HFFc6 (cell line): ENCODE data around the gene CLPTM1L. TPM values are rescaled to one million over a fixed set of nuclear protein-coding genes. Genes with fewer than 3 reads are reported as not detected.

Experiments used
- DNase-seq: peaks from one replicate; pipeline ENCODE4 v3.0.0-alpha.2; 2018
- H3K27ac Mint-ChIP-seq: 2 replicates; pipeline ENCODE4 v1.8.0; 2020; ENCODE audit warnings: mild to moderate bottlenecking, mixed read lengths
- H3K27me3 Mint-ChIP-seq: 2 replicates; pipeline ENCODE4 v1.8.0; 2021; ENCODE audit warnings: mild to moderate bottlenecking, moderate library complexity, mixed read lengths; ENCODE audit not compliant: insufficient read depth
- H3K36me3 Mint-ChIP-seq: 2 replicates; pipeline ENCODE4 v1.8.0; 2021; ENCODE audit warnings: low read depth, mixed read lengths
- H3K4me1 Mint-ChIP-seq: 2 replicates; pipeline ENCODE4 v1.8.0; 2020; ENCODE audit warnings: low read depth, mixed read lengths
- H3K4me3 Mint-ChIP-seq: 2 replicates; pipeline ENCODE4 v1.8.0; 2020; ENCODE audit warnings: mild to moderate bottlenecking, moderate library complexity, mixed read lengths
- H3K9me3 Mint-ChIP-seq: 2 replicates; pipeline ENCODE4 v1.8.0; 2020; ENCODE audit warnings: mild to moderate bottlenecking, mixed read lengths
- total RNA-seq, 6 experiments: library from RNA; stranded (reverse); fragmentation: NEBNext Ultra II Directional; extraction: Animal tissue kit (Norgen Biotek cat#: 25700); gene quantifications; 2 replicates in 1 of 6; 3 replicates in 5 of 6; pipeline ENCODE4 v1.2.3, GENCODE V29; 2021
- TF ChIP-seq, protein P1 (sequence below): fragments of 200-600 bp; sonication (generic); IDR thresholded peaks from 2 replicates; pipeline ENCODE4 v1.5.0; 2021; ENCODE audit warnings: antibody characterized with exemption, mild to moderate bottlenecking

CLPTM1L gene
- total RNA-seq, 6 experiments from 2014 or later: 119 to 164 (median 143) TPM

DNA sequence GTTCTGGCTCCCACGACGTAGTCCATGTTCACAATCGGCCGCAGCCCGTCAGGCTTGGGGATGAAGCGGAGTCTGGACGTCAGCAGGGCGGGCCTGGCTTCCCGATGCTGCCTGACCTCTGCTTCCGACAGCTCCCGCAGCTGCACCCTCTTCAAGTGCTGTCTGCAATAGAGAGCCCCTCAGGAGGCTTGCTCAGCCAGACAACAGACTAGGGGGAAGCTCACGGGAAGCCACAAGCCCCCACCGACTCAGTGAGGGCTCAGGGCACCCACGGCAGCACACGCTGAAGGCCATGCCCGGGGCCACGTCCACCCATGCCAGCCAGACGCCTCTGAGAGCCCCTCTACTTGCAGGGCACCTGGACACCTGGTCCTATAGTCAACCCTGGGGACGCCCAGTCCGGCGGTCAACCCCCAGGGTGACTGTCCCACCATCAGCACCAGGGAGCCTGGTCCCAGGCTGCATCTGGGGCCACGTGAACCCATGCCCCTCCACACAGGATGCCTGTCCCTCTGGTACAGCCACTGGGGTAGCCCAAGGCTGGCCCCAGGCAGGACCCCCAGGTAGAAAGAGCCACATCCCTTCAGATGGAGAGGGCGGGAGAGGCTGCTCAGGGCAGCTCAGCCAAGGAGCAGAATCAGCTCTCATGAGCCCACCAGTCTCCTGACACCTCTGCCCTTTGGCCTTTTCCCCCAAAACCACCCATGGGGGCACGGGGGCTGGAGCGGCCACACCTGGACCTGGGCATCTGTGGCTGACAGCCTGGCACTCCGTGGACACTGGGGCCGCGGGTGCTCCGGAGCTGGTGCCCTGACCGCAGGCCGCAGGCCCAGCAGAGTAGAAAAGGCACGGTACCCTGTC lies 64.5 kb downstream of the CLPTM1L start:
- H3K36me3 Mint-ChIP-seq: 0 out of 2 replicates have a peak, but pooled peaks cover 6% of the 10 kb centered on the region
- DNase-seq: peak; percentile 63
- TF ChIP-seq, protein P1, sequence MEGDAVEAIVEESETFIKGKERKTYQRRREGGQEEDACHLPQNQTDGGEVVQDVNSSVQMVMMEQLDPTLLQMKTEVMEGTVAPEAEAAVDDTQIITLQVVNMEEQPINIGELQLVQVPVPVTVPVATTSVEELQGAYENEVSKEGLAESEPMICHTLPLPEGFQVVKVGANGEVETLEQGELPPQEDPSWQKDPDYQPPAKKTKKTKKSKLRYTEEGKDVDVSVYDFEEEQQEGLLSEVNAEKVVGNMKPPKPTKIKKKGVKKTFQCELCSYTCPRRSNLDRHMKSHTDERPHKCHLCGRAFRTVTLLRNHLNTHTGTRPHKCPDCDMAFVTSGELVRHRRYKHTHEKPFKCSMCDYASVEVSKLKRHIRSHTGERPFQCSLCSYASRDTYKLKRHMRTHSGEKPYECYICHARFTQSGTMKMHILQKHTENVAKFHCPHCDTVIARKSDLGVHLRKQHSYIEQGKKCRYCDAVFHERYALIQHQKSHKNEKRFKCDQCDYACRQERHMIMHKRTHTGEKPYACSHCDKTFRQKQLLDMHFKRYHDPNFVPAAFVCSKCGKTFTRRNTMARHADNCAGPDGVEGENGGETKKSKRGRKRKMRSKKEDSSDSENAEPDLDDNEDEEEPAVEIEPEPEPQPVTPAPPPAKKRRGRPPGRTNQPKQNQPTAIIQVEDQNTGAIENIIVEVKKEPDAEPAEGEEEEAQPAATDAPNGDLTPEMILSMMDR: no peak
- peak overlapping the region; percentile 84 for H3K27ac Mint-ChIP-seq
- peaks cover 15% of the 10 kb centered on the region for H3K27me3 Mint-ChIP-seq
- peak overlapping the region; percentile 85 for H3K4me3 Mint-ChIP-seq
- H3K4me1 Mint-ChIP-seq: no peaks in the 10 kb centered on the region
- H3K9me3 Mint-ChIP-seq: peaks cover 33% of the 10 kb centered on the region

DNA sequence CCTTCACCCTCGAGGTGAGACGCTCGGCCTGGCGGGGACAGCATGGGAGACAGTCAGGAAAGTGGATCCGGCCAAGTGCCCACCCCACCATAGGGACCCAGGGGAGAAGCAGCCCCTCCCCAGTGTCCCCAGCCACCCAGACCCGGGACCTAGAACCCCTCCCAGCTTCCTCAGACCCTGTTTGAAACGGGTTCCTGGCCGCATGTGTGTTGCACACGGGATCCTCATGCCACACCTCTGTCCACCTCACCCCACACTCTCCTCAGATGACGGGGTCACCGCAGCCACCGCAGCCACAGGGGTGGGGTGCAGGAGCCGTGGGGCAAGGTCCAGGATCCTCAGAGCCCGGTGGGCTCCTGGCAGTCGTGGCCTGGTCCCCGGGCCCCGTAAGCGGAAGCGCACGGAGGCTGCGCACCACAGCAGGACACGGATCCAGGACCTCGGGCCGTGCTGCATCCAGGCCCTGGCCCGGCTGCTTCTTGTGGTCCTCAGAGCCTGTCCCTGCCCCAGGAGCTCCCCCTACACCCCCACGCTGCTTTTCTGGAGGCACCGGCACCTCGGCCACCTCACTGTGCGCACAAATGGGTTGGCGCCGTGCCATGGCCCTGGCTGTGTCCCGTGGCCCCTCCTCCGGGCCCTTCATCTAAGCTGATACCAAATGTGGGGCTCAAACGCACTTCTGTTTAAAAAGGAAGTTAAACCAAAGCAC lies 65.3 kb downstream of the CLPTM1L start:
- Mint-ChIP-seq H3K9me3 (peaks cover 36% of the 10 kb centered on the region), H3K27ac (peak overlapping the region; percentile 84), H3K4me1 (no peaks in the 10 kb centered on the region), H3K4me3 (peak overlapping the region; percentile 85; the same call in 1 of the 2 replicates), H3K27me3 (peaks cover 15% of the 10 kb centered on the region), H3K36me3 (0 out of 2 replicates have a peak, but pooled peaks cover 6% of the 10 kb centered on the region)
- TF ChIP-seq, protein P1: no peak
- no peak for DNase-seq

DNA sequence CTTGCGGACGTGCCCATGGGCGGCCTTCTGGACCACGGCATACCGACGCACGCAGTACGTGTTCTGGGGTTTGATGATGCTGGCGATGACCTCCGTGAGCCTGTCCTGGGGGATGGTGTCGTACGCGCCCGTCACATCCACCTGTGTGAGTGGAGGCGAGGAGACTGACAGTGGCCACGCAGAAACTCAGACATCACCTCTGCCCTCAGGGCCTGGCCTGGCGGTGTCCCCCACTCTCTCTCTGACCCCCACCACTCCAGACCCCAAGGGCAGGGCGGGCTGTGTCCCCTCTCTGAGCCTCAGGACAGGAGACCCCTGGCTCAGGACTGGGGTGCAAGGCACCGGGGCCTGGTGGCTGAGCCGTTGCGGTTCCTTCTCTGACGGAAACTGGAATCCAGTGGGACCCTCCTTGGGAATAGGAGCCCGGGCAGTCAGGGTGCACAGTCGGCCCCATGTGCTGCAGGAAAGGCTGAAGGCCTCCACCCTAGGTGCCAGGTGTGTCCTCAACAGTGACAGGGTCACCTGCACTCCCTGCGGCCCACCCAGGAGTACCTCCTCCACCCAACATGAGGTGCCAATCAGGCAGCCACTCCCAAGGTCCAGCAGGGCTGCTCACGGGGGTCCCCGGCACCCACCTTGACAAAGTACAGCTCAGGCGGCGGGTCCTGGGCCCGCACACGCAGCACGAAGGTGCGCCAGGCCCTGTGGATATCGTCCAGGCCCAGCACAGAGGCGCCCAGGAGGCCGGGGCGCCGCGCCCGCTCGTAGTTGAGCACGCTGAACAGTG lies 66.0 kb downstream of the CLPTM1L start:
- TF ChIP-seq, protein P1: no peak
- peaks cover 38% of the 10 kb centered on the region for H3K9me3 Mint-ChIP-seq
- DNase-seq: peak; percentile 35
- no peaks in the 10 kb centered on the region for H3K4me1 Mint-ChIP-seq
- H3K27me3 Mint-ChIP-seq: peaks cover 10% of the 10 kb centered on the region
- H3K36me3 Mint-ChIP-seq: 0 out of 2 replicates have a peak, but pooled peaks cover 6% of the 10 kb centered on the region
- H3K27ac Mint-ChIP-seq: 0 out of 2 replicates have a peak overlapping the region, but pooled peaks have one; percentile 27
- H3K4me3 Mint-ChIP-seq: peak overlapping the region; percentile 53

DNA sequence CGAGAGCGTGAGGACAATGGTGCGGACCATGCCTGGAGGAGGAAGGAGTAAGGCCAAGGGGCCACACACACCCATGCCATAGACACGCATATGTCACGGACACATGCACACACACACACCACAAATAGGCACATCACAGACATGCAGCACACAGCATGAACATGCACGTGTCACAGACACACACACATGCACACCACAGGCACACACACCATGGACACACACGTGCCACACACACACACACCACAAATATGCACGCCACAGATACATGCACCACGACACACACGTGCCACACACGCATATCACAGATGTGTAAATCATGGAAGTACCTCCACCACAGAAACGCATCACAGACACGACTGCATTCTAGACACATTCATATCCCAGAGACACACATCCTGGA lies 66.7 kb downstream of the CLPTM1L start:
- Mint-ChIP-seq H3K9me3 (peaks cover 40% of the 10 kb centered on the region), H3K4me3 (no peak overlapping the region; the same call in 1 of the 2 replicates), H3K27ac (no peak overlapping the region), H3K4me1 (no peaks in the 10 kb centered on the region), H3K36me3 (0 out of 2 replicates have a peak, but pooled peaks cover 6% of the 10 kb centered on the region), H3K27me3 (peaks cover 10% of the 10 kb centered on the region)
- TF ChIP-seq, protein P1: no peak
- DNase-seq: no peak

DNA sequence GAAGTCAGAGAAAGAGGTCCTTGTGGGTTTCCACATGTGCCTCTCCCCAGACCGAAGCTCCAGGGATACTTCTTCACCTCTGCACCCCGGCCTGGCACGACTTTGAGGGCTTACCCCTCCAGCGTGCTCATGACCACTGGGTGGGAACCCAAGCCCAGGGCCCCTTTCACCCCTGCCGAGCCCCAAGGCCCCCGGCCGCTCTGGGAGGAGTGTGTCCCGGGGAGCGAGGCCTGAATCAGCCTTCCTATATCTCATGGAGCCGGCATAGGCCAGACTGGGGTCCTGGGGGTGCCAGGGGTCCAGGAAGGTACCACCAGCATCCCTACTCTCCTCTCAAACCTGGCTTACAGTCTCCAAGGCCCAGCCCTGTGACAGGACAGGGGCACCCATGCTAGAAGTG lies 67.1 kb downstream of the CLPTM1L start:
- Mint-ChIP-seq H3K9me3 (peaks cover 40% of the 10 kb centered on the region), H3K4me3 (no peak overlapping the region), H3K27me3 (peaks cover 10% of the 10 kb centered on the region)

More for the DNA sequence above, 67.1 kb downstream of the CLPTM1L start:
- TF ChIP-seq, protein P1: no peak
- H3K27ac Mint-ChIP-seq: no peak overlapping the region
- DNase-seq: no peak
- no peaks in the 10 kb centered on the region for H3K4me1 Mint-ChIP-seq
- H3K36me3 Mint-ChIP-seq: 0 out of 2 replicates have a peak, but pooled peaks cover 6% of the 10 kb centered on the region
